Measurements from ENCODE around the gene ZCCHC2.

The ZCCHC2 gene

GRCh38 chr18:62586781-62587487 lies 64.1 kb downstream of the ZCCHC2 start:
- Histone ChIP-seq H3K18ac (ENCODE audit: low read length) (peak overlapping the region; percentile 56), H3K4me2 (ENCODE audit: insufficient read depth, low read length, poor library complexity, severe bottlenecking) (no peak overlapping the region), H2BK12ac (ENCODE audit: low read length) (no peak overlapping the region), H3K14ac (ENCODE audit: low read length) (no peak overlapping the region), H3K4me1 (ENCODE audit: control insufficient read depth in 2 of 2, insufficient read depth in 1 of 2, low read depth in 1 of 2, low read length in 2 of 2) (peaks cover 4 to 9% of the 10 kb centered on the region in 2 donors), H2AK5ac (ENCODE audit: low read depth, low read length) (peak overlapping the region; percentile 76), H3K36me3 (replicated peaks in 1 of 2; ENCODE audit: control insufficient read depth in 2 of 2, insufficient read depth in 2 of 2, low read length in 2 of 2) (no peaks in the 10 kb centered on the region), H4K8ac (ENCODE audit: low read depth, low read length) (no peak overlapping the region), H4K91ac (ENCODE audit: low read depth, low read length, poor library complexity) (no peak overlapping the region), H3K4ac (ENCODE audit: low read length) (no peak overlapping the region), H3K79me1 (ENCODE audit: low read depth, low read length) (no peaks in the 10 kb centered on the region), H3K27ac (replicated peaks; ENCODE audit: low read length) (no peak overlapping the region), H3K9ac (ENCODE audit: low read depth, low read length, poor library complexity) (no peak overlapping the region), H3K4me3 (ENCODE audit: low read length in 2 of 2) (peak overlapping the region in 1 of 2 donors; percentile 12), H2BK120ac (ENCODE audit: low read depth, low read length) (no peak overlapping the region), H3K27me3 (ENCODE audit: control insufficient read depth in 3 of 3, insufficient read depth in 3 of 3, low read depth in 1 of 3, low read length in 3 of 3) (no peaks in the 10 kb centered on the region), H2BK5ac (ENCODE audit: low read length) (no peak overlapping the region), H2AFZ (ENCODE audit: low read length) (no peak overlapping the region), H3K9me3 (replicated peaks in 1 of 2; ENCODE audit: control insufficient read depth in 2 of 2, insufficient read depth in 1 of 2, low read depth in 1 of 2, low read length in 2 of 2) (peaks cover 0 to 2% of the 10 kb centered on the region in 2 donors), H2BK15ac (ENCODE audit: low read length) (peak overlapping the region; percentile 30), H3K23ac (ENCODE audit: low read depth, low read length, poor library complexity) (no peak overlapping the region)
- DNase-seq (ENCODE audit: low spot score): no peak
- no CpG with 5 or more reads among the region's 19 CpGs for WGBS, 2 donors (ENCODE audit: extremely low coverage in 2 of 2, insufficient read length in 2 of 2, insufficient replicate concordance in 1 of 2)

GRCh38 chr18:62587689-62588088 lies 64.9 kb downstream of the ZCCHC2 start:
- Histone ChIP-seq H3K9ac (ENCODE audit: low read depth, low read length, poor library complexity) (no peak overlapping the region), H4K91ac (ENCODE audit: low read depth, low read length, poor library complexity) (no peak overlapping the region)
- no CpG with 5 or more reads among the region's 9 CpGs for WGBS, 2 donors (ENCODE audit: extremely low coverage in 2 of 2, insufficient read length in 2 of 2, insufficient replicate concordance in 1 of 2)

GRCh38 chr18:62588217-62588616 lies 65.4 kb downstream of the ZCCHC2 start:
- Histone ChIP-seq H3K9me3 (replicated peaks in 1 of 2; ENCODE audit: control insufficient read depth in 2 of 2, insufficient read depth in 1 of 2, low read depth in 1 of 2, low read length in 2 of 2) (peaks cover 2% of the 10 kb centered on the region in 2 donors), H3K4me3 (ENCODE audit: low read length in 2 of 2) (no peak overlapping the region), H3K79me1 (ENCODE audit: low read depth, low read length) (no peaks in the 10 kb centered on the region), H4K91ac (ENCODE audit: low read depth, low read length, poor library complexity) (no peak overlapping the region), H3K27me3 (ENCODE audit: control insufficient read depth in 3 of 3, insufficient read depth in 3 of 3, low read depth in 1 of 3, low read length in 3 of 3) (no peaks in the 10 kb centered on the region), H3K23ac (ENCODE audit: low read depth, low read length, poor library complexity) (no peak overlapping the region), H3K9ac (ENCODE audit: low read depth, low read length, poor library complexity) (no peak overlapping the region), H2BK15ac (ENCODE audit: low read length) (no peak overlapping the region), H3K36me3 (replicated peaks in 1 of 2; ENCODE audit: control insufficient read depth in 2 of 2, insufficient read depth in 2 of 2, low read length in 2 of 2) (no peaks in the 10 kb centered on the region), H3K4me2 (ENCODE audit: insufficient read depth, low read length, poor library complexity, severe bottlenecking) (no peak overlapping the region), H2AK5ac (ENCODE audit: low read depth, low read length) (no peak overlapping the region), H3K18ac (ENCODE audit: low read length) (no peak overlapping the region), H2BK5ac (ENCODE audit: low read length) (no peak overlapping the region), H3K4me1 (ENCODE audit: control insufficient read depth in 2 of 2, insufficient read depth in 1 of 2, low read depth in 1 of 2, low read length in 2 of 2) (peaks cover 4 to 9% of the 10 kb centered on the region in 2 donors), H3K27ac (replicated peaks; ENCODE audit: low read length) (no peak overlapping the region), H2BK120ac (ENCODE audit: low read depth, low read length) (no peak overlapping the region), H3K14ac (ENCODE audit: low read length) (no peak overlapping the region), H2BK12ac (ENCODE audit: low read length) (no peak overlapping the region), H4K8ac (ENCODE audit: low read depth, low read length) (no peak overlapping the region), H3K4ac (ENCODE audit: low read length) (no peak overlapping the region), H2AFZ (ENCODE audit: low read length) (no peak overlapping the region)
- no peak for DNase-seq (ENCODE audit: low spot score)
- WGBS, 2 donors (ENCODE audit: extremely low coverage in 2 of 2, insufficient read length in 2 of 2, insufficient replicate concordance in 1 of 2): no CpG with 5 or more reads among the region's 3 CpGs

More at GRCh38 chr18:62587689-62588088, 64.9 kb downstream of the ZCCHC2 start:
- H2BK5ac ChIP-seq (ENCODE audit: low read length): no peak overlapping the region
- peaks cover under 1 to 2% of the 10 kb centered on the region in 2 donors for H3K9me3 ChIP-seq (replicated peaks in 1 of 2; ENCODE audit: control insufficient read depth in 2 of 2, insufficient read depth in 1 of 2, low read depth in 1 of 2, low read length in 2 of 2)
- H3K18ac ChIP-seq (ENCODE audit: low read length): no peak overlapping the region
- no peak overlapping the region for H2AFZ ChIP-seq (ENCODE audit: low read length)
- no peak for DNase-seq (ENCODE audit: low spot score)
- no peak overlapping the region for H3K23ac ChIP-seq (ENCODE audit: low read depth, low read length, poor library complexity)
- no peaks in the 10 kb centered on the region for H3K79me1 ChIP-seq (ENCODE audit: low read depth, low read length)
- no peak overlapping the region for H2BK12ac ChIP-seq (ENCODE audit: low read length)
- H3K4me3 ChIP-seq (ENCODE audit: low read length in 2 of 2): no peak overlapping the region
- peaks cover 4 to 9% of the 10 kb centered on the region in 2 donors for H3K4me1 ChIP-seq (ENCODE audit: control insufficient read depth in 2 of 2, insufficient read depth in 1 of 2, low read depth in 1 of 2, low read length in 2 of 2)
- H2BK120ac ChIP-seq (ENCODE audit: low read depth, low read length): no peak overlapping the region
- H3K4ac ChIP-seq (ENCODE audit: low read length): no peak overlapping the region
- no peak overlapping the region for H3K14ac ChIP-seq (ENCODE audit: low read length)
- H2AK5ac ChIP-seq (ENCODE audit: low read depth, low read length): no peak overlapping the region
- H3K27ac ChIP-seq (replicated peaks; ENCODE audit: low read length): no peak overlapping the region
- no peak overlapping the region for H2BK15ac ChIP-seq (ENCODE audit: low read length)
- no peak overlapping the region for H4K8ac ChIP-seq (ENCODE audit: low read depth, low read length)
- H3K4me2 ChIP-seq (ENCODE audit: insufficient read depth, low read length, poor library complexity, severe bottlenecking): no peak overlapping the region
- H3K36me3 ChIP-seq (replicated peaks in 1 of 2; ENCODE audit: control insufficient read depth in 2 of 2, insufficient read depth in 2 of 2, low read length in 2 of 2): no peaks in the 10 kb centered on the region
- H3K27me3 ChIP-seq (ENCODE audit: control insufficient read depth in 3 of 3, insufficient read depth in 3 of 3, low read depth in 1 of 3, low read length in 3 of 3): no peaks in the 10 kb centered on the region

GRCh38 chr18:62590799-62591590 lies 68.2 kb downstream of the ZCCHC2 start:
- Histone ChIP-seq H3K4me2 (ENCODE audit: insufficient read depth, low read length, poor library complexity, severe bottlenecking) (no peak overlapping the region), H3K36me3 (replicated peaks in 1 of 2; ENCODE audit: control insufficient read depth in 2 of 2, insufficient read depth in 2 of 2, low read length in 2 of 2) (no peaks in the 10 kb centered on the region), H3K9me3 (replicated peaks in 1 of 2; ENCODE audit: control insufficient read depth in 2 of 2, insufficient read depth in 1 of 2, low read depth in 1 of 2, low read length in 2 of 2) (peaks cover 2% of the 10 kb centered on the region in 2 donors), H3K18ac (ENCODE audit: low read length) (peak overlapping the region; percentile 32), H2BK15ac (ENCODE audit: low read length) (no peak overlapping the region), H4K8ac (ENCODE audit: low read depth, low read length) (no peak overlapping the region), H3K23ac (ENCODE audit: low read depth, low read length, poor library complexity) (no peak overlapping the region), H2AK5ac (ENCODE audit: low read depth, low read length) (no peak overlapping the region), H3K4me1 (ENCODE audit: control insufficient read depth in 2 of 2, insufficient read depth in 1 of 2, low read depth in 1 of 2, low read length in 2 of 2) (peaks cover 0 to 4% of the 10 kb centered on the region in 2 donors), H3K9ac (ENCODE audit: low read depth, low read length, poor library complexity) (no peak overlapping the region), H3K4me3 (ENCODE audit: low read length in 2 of 2) (no peak overlapping the region), H2AFZ (ENCODE audit: low read length) (no peak overlapping the region), H2BK5ac (ENCODE audit: low read length) (no peak overlapping the region), H3K79me1 (ENCODE audit: low read depth, low read length) (no peaks in the 10 kb centered on the region), H4K91ac (ENCODE audit: low read depth, low read length, poor library complexity) (no peak overlapping the region), H2BK120ac (ENCODE audit: low read depth, low read length) (no peak overlapping the region), H2BK12ac (ENCODE audit: low read length) (no peak overlapping the region), H3K27me3 (ENCODE audit: control insufficient read depth in 3 of 3, insufficient read depth in 3 of 3, low read depth in 1 of 3, low read length in 3 of 3) (peaks cover 0 to 12% (median 6%) of the 10 kb centered on the region in 3 experiments), H3K27ac (replicated peaks; ENCODE audit: low read length) (no peak overlapping the region), H3K4ac (ENCODE audit: low read length) (no peak overlapping the region), H3K14ac (ENCODE audit: low read length) (no peak overlapping the region)
- DNase-seq (ENCODE audit: low spot score): no peak
- no CpG with 5 or more reads among the region's 15 CpGs for WGBS, 2 donors (ENCODE audit: extremely low coverage in 2 of 2, insufficient read length in 2 of 2, insufficient replicate concordance in 1 of 2)

Measured in neuronal stem cell (in vitro differentiated cells).